Endothelial cell of umbilical vein (primary cell): ENCODE measurements around the gene TEX22. TPM values are rescaled to one million over a fixed set of nuclear protein-coding genes. Genes with fewer than 3 reads are reported as not detected.

Experiments
- BruUV-seq: library from RNA; stranded (reverse); fragments of 400-500 nt; replicated peaks from 2 replicates; lab custom pipeline; 2021; lab: Mats Ljungman, UMichigan
- CTCF ChIA-PET: fragments of 300-600, 350-600 bp; sonication (Branson Sonifier 250); formaldehyde crosslinking; loops from one replicate; lab custom pipeline; 2021; ENCODE audit warnings: antibody characterized with exemption, inconsistent platforms; lab: Charles Lee
- POLR2A ChIA-PET: fragments of 300-600, 350-600 bp; sonication (Branson Sonifier 250); formaldehyde crosslinking; loops from one replicate; lab custom pipeline; 2021; ENCODE audit warnings: antibody characterized with exemption, inconsistent platforms; lab: Charles Lee
- DNase-seq: peaks from one replicate; pipeline ENCODE4 v3.0.0-alpha.2; 2011; ENCODE audit warnings: low read depth, low spot score
- FAIRE-seq: peaks from 2 replicates; lab custom pipeline; 2011; peaks lifted over from hg19 to GRCh38; lab: Jason Lieb, UNC
- H2AFZ ChIP-seq: 2 replicates; pipeline ENCODE4 v1.6.0; 2012; ENCODE audit warnings: low read depth, low read length, control low read depth, inconsistent platforms
- H3K27ac ChIP-seq: 2 replicates; pipeline ENCODE4 v1.5.1; 2011; ENCODE audit warnings: low read depth, mild to moderate bottlenecking, control low read depth, low read length, moderate library complexity; ENCODE audit not compliant: insufficient read depth
- H3K27me3 ChIP-seq, 2 experiments: 2 replicates each; pipeline versions ENCODE4 v1.6.0 to v1.6.1; 2011; ENCODE audit warnings: low read length in 2 of 2, mixed read lengths in 1 of 2; ENCODE audit not compliant: control insufficient read depth in 2 of 2, insufficient read depth in 2 of 2
- H3K36me3 ChIP-seq, 2 experiments: 2 replicates in 1 of 2; 3 replicates in 1 of 2; pipeline ENCODE4 v1.5.1; 2011; ENCODE audit warnings: low read length in 2 of 2, mild to moderate bottlenecking in 1 of 2, moderate library complexity in 1 of 2; ENCODE audit not compliant: control insufficient read depth in 2 of 2, insufficient read depth in 2 of 2; ENCODE audit errors: extremely low read depth in 1 of 2
- H3K4me1 ChIP-seq: 3 replicates; pipeline ENCODE4 v1.5.1; 2011; ENCODE audit warnings: mild to moderate bottlenecking, low read length; ENCODE audit not compliant: control insufficient read depth, insufficient read depth; ENCODE audit errors: extremely low read depth
- H3K4me2 ChIP-seq: 2 replicates; pipeline ENCODE4 v1.6.1; 2011; ENCODE audit warnings: low read length, control low read depth, mixed read lengths; ENCODE audit not compliant: insufficient read depth
- H3K4me3 ChIP-seq, 3 experiments: fragments of 200-600 bp in 1 of 3; sonication (generic), shearing (Covaris generic) in 1 of 3; replicated peaks in 1 of 3; 2 replicates each; pipeline ENCODE4 v1.5.1; 2011 to 2016; ENCODE audit warnings: control low read depth in 3 of 3, low read length in 3 of 3, mild to moderate bottlenecking in 2 of 3, inconsistent platforms in 1 of 3, low read depth in 1 of 3, moderate library complexity in 1 of 3; ENCODE audit not compliant: insufficient read depth in 1 of 3
- H3K79me2 ChIP-seq: 2 replicates; pipeline ENCODE4 v1.6.0; 2012; ENCODE audit warnings: low read length, inconsistent platforms; ENCODE audit not compliant: control insufficient read depth, insufficient read depth
- H3K9ac ChIP-seq: replicated peaks from 2 replicates; pipeline ENCODE3; 2011; ENCODE audit warnings: low read length, control low read depth; ENCODE audit not compliant: insufficient read depth; ENCODE audit errors: extremely low read depth
- H3K9me1 ChIP-seq: replicated peaks from 3 replicates; pipeline ENCODE4 v1.6.0; 2011; ENCODE audit warnings: mild to moderate bottlenecking, low read length; ENCODE audit not compliant: control insufficient read depth, insufficient read depth; ENCODE audit errors: extremely low read depth
- H3K9me3 ChIP-seq: replicated peaks from 2 replicates; pipeline ENCODE4 v1.5.1; 2012; ENCODE audit warnings: low read length, inconsistent platforms; ENCODE audit not compliant: control insufficient read depth, insufficient read depth
- H4K20me1 ChIP-seq: replicated peaks from 2 replicates; pipeline ENCODE3; 2011; ENCODE audit warnings: mild to moderate bottlenecking, low read length; ENCODE audit not compliant: control insufficient read depth, insufficient read depth; ENCODE audit errors: extremely low read depth
- EZH2 ChIP-seq: IDR thresholded peaks from 2 replicates; pipeline ENCODE4 v1.6.1; 2012; ENCODE audit warnings: borderline replicate concordance, low read depth, mild to moderate bottlenecking, moderate library complexity, low read length, inconsistent platforms; ENCODE audit not compliant: severe bottlenecking
- FOS ChIP-seq: IDR thresholded peaks from 2 replicates; pipeline ENCODE4 v1.6.1; 2011; ENCODE audit warnings: mild to moderate bottlenecking, low read length, moderate library complexity, borderline replicate concordance; ENCODE audit not compliant: insufficient read depth
- JUN ChIP-seq: IDR thresholded peaks from 2 replicates; pipeline ENCODE4 v1.6.1; 2011; ENCODE audit warnings: borderline replicate concordance, low read depth; ENCODE audit not compliant: insufficient read length, insufficient read depth
- MYC ChIP-seq: IDR thresholded peaks from one replicate; pipeline ENCODE4 v1.6.1; 2011; ENCODE audit warnings: mild to moderate bottlenecking, low read depth, low read length
- POLR2A ChIP-seq: IDR thresholded peaks from 2 replicates; pipeline ENCODE4 v1.6.1; 2012; ENCODE audit warnings: low read depth, mild to moderate bottlenecking, control low read depth, low read length
- POLR2AphosphoS5 ChIP-seq: IDR thresholded peaks from 2 replicates; pipeline ENCODE4 v1.6.1; 2012; ENCODE audit warnings: low read depth, mild to moderate bottlenecking, control low read depth, low read length, moderate library complexity; ENCODE audit not compliant: insufficient read depth
- dilution Hi-C: fragments of 300-500 bp; cut with MboI; formaldehyde crosslinking; loops from one replicate; pipeline ENCODE4 v1.15.0; 2019; ENCODE audit warnings: low sequenced_read_pairs; ENCODE audit not compliant: extremely low pct_ligation_motif_present
- intact Hi-C: fragments of 100-400 bp; cut with micrococcal nuclease; formaldehyde crosslinking; loops from one replicate; pipeline ENCODE4 v1.10.0; 2022
- polyA plus RNA-seq, 4 experiments: library from polyadenylated mRNA; depleted of rRNA in 3 of 4; stranded (reverse) in 3 of 4; unstranded in 1 of 4; fragments of >200 nt; gene quantifications; 2 replicates each; pipeline versions ENCODE4 v1.2.1 to v1.2.3, GENCODE V29; 2011 to 2012; ENCODE audit warnings: missing spikeins in 1 of 4
- total RNA-seq: library from RNA; stranded (reverse); gene quantifications from 2 replicates; pipeline ENCODE4 v1.2.3, GENCODE V29; 2021
- TF ChIP-seq, protein P1 (sequence below), 2 donors: IDR thresholded peaks; 1 replicate in 1 of 2; 2 replicates in 1 of 2; pipeline ENCODE4 v1.5.1; 2011; ENCODE audit warnings: low read length in 2 of 2, mild to moderate bottlenecking in 2 of 2, moderate library complexity in 2 of 2, control low read depth in 1 of 2, inconsistent platforms in 1 of 2, low read depth in 1 of 2; ENCODE audit not compliant: insufficient read depth in 1 of 2; ENCODE audit errors: extremely low read depth in 1 of 2

TEX22 gene
- total and polyA plus RNA-seq, 2 donors (not counting 3 experiments of a cell fraction or from before 2014, with no cell fraction given): 0.06 to 1.1 TPM

DNA sequence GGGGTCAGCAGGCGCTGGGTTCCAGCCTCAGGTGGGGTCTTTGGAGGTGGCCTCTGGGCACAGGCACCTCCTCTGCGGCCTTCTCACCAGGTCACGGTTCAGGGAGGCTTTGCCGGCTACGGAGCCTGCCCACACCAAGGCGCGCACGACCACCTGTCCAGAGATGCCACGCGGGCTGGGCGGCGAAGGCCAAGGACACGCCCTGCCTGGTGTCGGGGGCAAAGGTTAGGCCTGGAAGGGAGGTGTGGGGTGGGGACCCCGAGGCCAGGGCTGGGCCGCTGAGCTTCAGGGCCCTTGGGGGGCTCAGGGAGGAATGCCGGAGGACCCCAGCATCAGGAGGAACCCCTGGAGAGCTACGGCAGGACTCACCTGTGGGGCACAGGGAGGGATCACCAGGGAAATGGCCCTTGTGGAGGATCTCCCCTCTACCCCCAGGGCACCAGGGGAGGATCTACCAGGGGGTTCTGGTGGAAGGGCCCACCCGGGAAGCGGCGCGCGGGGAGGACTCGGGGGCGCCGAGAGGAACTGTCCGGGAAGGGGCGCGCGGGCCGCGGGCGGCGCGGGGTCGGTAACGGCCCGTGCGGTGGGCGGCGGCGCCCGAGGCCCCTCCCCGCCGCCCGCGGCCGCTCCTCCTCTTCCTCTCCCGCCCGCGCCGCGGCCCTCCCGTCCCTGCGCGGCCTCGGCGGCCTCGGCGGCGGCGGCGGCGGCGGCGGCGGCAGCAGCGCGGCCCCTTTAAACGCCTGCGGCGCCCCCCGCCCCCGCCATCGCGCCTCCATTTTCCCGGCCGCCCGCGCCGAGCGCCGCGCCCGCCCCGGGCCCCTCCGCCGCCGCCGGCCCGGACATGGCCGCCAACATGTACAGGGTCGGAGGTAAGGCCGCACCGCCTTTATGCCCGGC lies 21.1 kb downstream of the TEX22 start, which contains the start of gene MTA1:
TSS of gene MTA1 (plus strand) at position 633 of the 897 bp plus-strand sequence. CDS start at position 842, 209 bp downstream.
- peak within 1 kb of the TSS; percentile 35 for H2AFZ ChIP-seq
- H3K4me3 ChIP-seq: peak within 1 kb of the TSS; percentile 50 to 96 (median 82)
- ChIA-PET POLR2A (no interaction called here), CTCF (interaction anchor here (1.0 to 1.6 kb wide), 2 partner anchors 16 to 29 kb away, joined by 3 to 5 read pairs; no protein-coding TSS in a partner anchor)
- no peak for DNase-seq
- H3K36me3 ChIP-seq: no peaks in the 10 kb centered on the region
- peak within 1 kb of the TSS; percentile 69 for H3K9ac ChIP-seq
- TF ChIP-seq, protein P1, sequence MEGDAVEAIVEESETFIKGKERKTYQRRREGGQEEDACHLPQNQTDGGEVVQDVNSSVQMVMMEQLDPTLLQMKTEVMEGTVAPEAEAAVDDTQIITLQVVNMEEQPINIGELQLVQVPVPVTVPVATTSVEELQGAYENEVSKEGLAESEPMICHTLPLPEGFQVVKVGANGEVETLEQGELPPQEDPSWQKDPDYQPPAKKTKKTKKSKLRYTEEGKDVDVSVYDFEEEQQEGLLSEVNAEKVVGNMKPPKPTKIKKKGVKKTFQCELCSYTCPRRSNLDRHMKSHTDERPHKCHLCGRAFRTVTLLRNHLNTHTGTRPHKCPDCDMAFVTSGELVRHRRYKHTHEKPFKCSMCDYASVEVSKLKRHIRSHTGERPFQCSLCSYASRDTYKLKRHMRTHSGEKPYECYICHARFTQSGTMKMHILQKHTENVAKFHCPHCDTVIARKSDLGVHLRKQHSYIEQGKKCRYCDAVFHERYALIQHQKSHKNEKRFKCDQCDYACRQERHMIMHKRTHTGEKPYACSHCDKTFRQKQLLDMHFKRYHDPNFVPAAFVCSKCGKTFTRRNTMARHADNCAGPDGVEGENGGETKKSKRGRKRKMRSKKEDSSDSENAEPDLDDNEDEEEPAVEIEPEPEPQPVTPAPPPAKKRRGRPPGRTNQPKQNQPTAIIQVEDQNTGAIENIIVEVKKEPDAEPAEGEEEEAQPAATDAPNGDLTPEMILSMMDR (IDR thresholded peaks at IDR 0.05; ENCODE audit: extremely low read depth in 1 of 2, insufficient read depth in 1 of 2, low read depth in 1 of 2, low read length in 2 of 2): no peak
- TF ChIP-seq POLR2A (peak; percentile 42), FOS (no peak), MYC (no peak), EZH2 (no peak), JUN (no peak), POLR2AphosphoS5 (no peak)
- dilution Hi-C loops: no loop called here
- intact Hi-C loops: loop anchor here (10.0 kb wide), 1 partner anchor 115 kb away; the partner anchor contains the start of gene BRF1
- H3K4me2 ChIP-seq: peak within 1 kb of the TSS; percentile 85
- H3K27ac ChIP-seq: peak within 1 kb of the TSS; percentile 15
- H3K27me3 ChIP-seq: no peaks in the 10 kb centered on the region
- no peaks in the 10 kb centered on the region for H4K20me1 ChIP-seq
- no peaks in the 10 kb centered on the region for H3K9me1 ChIP-seq
- no peaks in the 10 kb centered on the region for H3K9me3 ChIP-seq
- H3K79me2 ChIP-seq: peaks cover 45% of the 10 kb centered on the region
- FAIRE-seq: no peak
- BruUV-seq: no TSS peak
- H3K4me1 ChIP-seq: peaks cover 23% of the 10 kb centered on the region
